BLaER1 treated with 17β-estradiol and CSF1 and Interleukin-3, amounts not matched to agents 10 nM and 100 nM (cell line): ENCODE results near the gene ATG2B.

Experiments used
- H3K27ac ChIP-seq, 11 experiments: shearing (Covaris generic); formaldehyde crosslinking; 2 replicates each; pipeline ENCODE4 v1.8.1; 2022
- H3K27me3 ChIP-seq, 11 experiments: shearing (Covaris generic); formaldehyde crosslinking; 2 replicates each; pipeline ENCODE4 v1.8.1; 2022
- H3K36me3 ChIP-seq, 11 experiments: shearing (Covaris generic); formaldehyde crosslinking; 2 replicates each; pipeline ENCODE4 v1.8.1; 2022
- H3K4me1 ChIP-seq, 10 experiments: shearing (Covaris generic); formaldehyde crosslinking; 2 replicates each; pipeline ENCODE4 v1.8.1; 2022
- H3K4me2 ChIP-seq, 11 experiments: shearing (Covaris generic); formaldehyde crosslinking; 2 replicates each; pipeline ENCODE4 v1.8.1; 2022
- H3K4me3 ChIP-seq, 10 experiments: shearing (Covaris generic); formaldehyde crosslinking; 2 replicates each; pipeline ENCODE4 v1.8.1; 2022
- H3K9ac ChIP-seq, 11 experiments: shearing (Covaris generic); formaldehyde crosslinking; 2 replicates each; pipeline ENCODE4 v1.8.1; 2022
- H3K9me3 ChIP-seq, 11 experiments: shearing (Covaris generic); formaldehyde crosslinking; replicated peaks in 1 of 11; 2 replicates each; pipeline ENCODE4 v1.8.1; 2022
- H4K20me1 ChIP-seq, 11 experiments: shearing (Covaris generic); formaldehyde crosslinking; 2 replicates each; pipeline ENCODE4 v1.8.1; 2022
- Cebpa-rat ChIP-seq, 11 experiments: shearing (Covaris generic); IDR thresholded peaks; 2 replicates each; pipeline ENCODE4 v1.8.1; 2022

ATG2B gene

GRCh38 chr14:96265383-96266095 is 97.6 kb downstream of the ATG2B start:
- Histone ChIP-seq H4K20me1 (no peaks in the 10 kb centered on the region), H3K36me3 (no peaks in the 10 kb centered on the region), H3K4me3 (no peak overlapping the region), H3K27me3 (no peaks in the 10 kb centered on the region), H3K4me1 (peaks cover 0 to 8% (median 2%) of the 10 kb centered on the region in 10 experiments; a peak in 5 of 20 replicates), H3K4me2 (no peak overlapping the region), H3K9me3 (peaks cover 0 to under 1% (median 0%) of the 10 kb centered on the region in 11 experiments; a peak in 2 of 22 replicates), H3K27ac (no peak overlapping the region), H3K9ac (no peak overlapping the region)
- TF ChIP-seq Cebpa-rat (IDR thresholded peaks at IDR 0.05), result no peak

- Histone ChIP-seq H3K27ac (no peak overlapping the region), H3K36me3 (no peaks in the 10 kb centered on the region), H3K9ac (no peak overlapping the region), H3K27me3 (no peaks in the 10 kb centered on the region), H3K4me2 (no peak overlapping the region), H4K20me1 (no peaks in the 10 kb centered on the region), H3K4me3 (no peak overlapping the region), H3K4me1 (peaks cover 0 to 8% (median 2%) of the 10 kb centered on the region in 10 experiments; a peak in 5 of 20 replicates), H3K9me3 (peaks cover 3 to 8% (median 4%) of the 10 kb centered on the region in 11 experiments; a peak in 17 of 22 replicates)
- TF ChIP-seq Cebpa-rat (IDR thresholded peaks at IDR 0.05), result no peak
Measured at GRCh38 chr14:96264853-96265252, 98.3 kb downstream of the ATG2B start.

GRCh38 chr14:96264200-96264553 is 99.0 kb downstream of the ATG2B start:
- H3K27me3 ChIP-seq, result no peaks in the 10 kb centered on the region
- H3K27ac ChIP-seq, result no peak overlapping the region
- no peak overlapping the region for H3K9ac ChIP-seq
- peaks cover 0 to 8% (median 2%) of the 10 kb centered on the region in 10 experiments; a peak in 5 of 20 replicates for H3K4me1 ChIP-seq
- H3K36me3 ChIP-seq, result no peaks in the 10 kb centered on the region
- H3K9me3 ChIP-seq, result peaks cover 8 to 13% (median 10%) of the 10 kb centered on the region in 11 experiments; a peak in 18 of 22 replicates
- no peak overlapping the region for H3K4me3 ChIP-seq
- no peak overlapping the region for H3K4me2 ChIP-seq
- H4K20me1 ChIP-seq, result no peaks in the 10 kb centered on the region
- no peak for TF ChIP-seq Cebpa-rat (IDR thresholded peaks at IDR 0.05)

GRCh38 chr14:96263347-96264199 is 99.6 kb downstream of the ATG2B start:
- H3K4me1 ChIP-seq, result peaks cover 0 to 8% (median 2%) of the 10 kb centered on the region in 10 experiments; a peak in 5 of 20 replicates
- no peak overlapping the region for H3K27ac ChIP-seq
- no peaks in the 10 kb centered on the region for H3K36me3 ChIP-seq
- H3K4me3 ChIP-seq, result no peak overlapping the region
- peaks cover 8 to 13% (median 10%) of the 10 kb centered on the region in 11 experiments; a peak in 18 of 22 replicates for H3K9me3 ChIP-seq
- H3K27me3 ChIP-seq, result no peaks in the 10 kb centered on the region
- H4K20me1 ChIP-seq, result no peaks in the 10 kb centered on the region
- H3K9ac ChIP-seq, result no peak overlapping the region
- TF ChIP-seq Cebpa-rat (IDR thresholded peaks at IDR 0.05), result no peak
- H3K4me2 ChIP-seq, result no peak overlapping the region

GRCh38 chr14:96261772-96262655 is 101.1 kb downstream of the ATG2B start:
- Histone ChIP-seq H3K36me3 (no peaks in the 10 kb centered on the region), H3K4me1 (peaks cover 0 to 1% (median 0%) of the 10 kb centered on the region in 10 experiments; a peak in 2 of 20 replicates), H3K27me3 (no peaks in the 10 kb centered on the region), H3K9me3 (peaks cover 8 to 13% (median 10%) of the 10 kb centered on the region in 11 experiments; a peak in 18 of 22 replicates), H3K4me3 (no peak overlapping the region), H3K4me2 (no peak overlapping the region), H4K20me1 (no peaks in the 10 kb centered on the region), H3K9ac (no peak overlapping the region), H3K27ac (no peak overlapping the region)
- no peak for TF ChIP-seq Cebpa-rat (IDR thresholded peaks at IDR 0.05)

GRCh38 chr14:96261053-96261452 is 102.1 kb downstream of the ATG2B start:
- no peaks in the 10 kb centered on the region for H3K27me3 ChIP-seq
- H3K9me3 ChIP-seq, result peaks cover 8 to 13% (median 10%) of the 10 kb centered on the region in 11 experiments; a peak in 18 of 22 replicates
- TF ChIP-seq Cebpa-rat (IDR thresholded peaks at IDR 0.05), result no peak
- no peak overlapping the region for H3K9ac ChIP-seq
- no peaks in the 10 kb centered on the region for H3K36me3 ChIP-seq
- no peaks in the 10 kb centered on the region for H3K4me1 ChIP-seq
- no peaks in the 10 kb centered on the region for H4K20me1 ChIP-seq
- H3K4me2 ChIP-seq, result no peak overlapping the region
- no peak overlapping the region for H3K4me3 ChIP-seq
- no peak overlapping the region for H3K27ac ChIP-seq

- no peak overlapping the region for H3K27ac ChIP-seq
- no peaks in the 10 kb centered on the region for H4K20me1 ChIP-seq
Measured at GRCh38 chr14:96260341-96260821, 102.8 kb downstream of the ATG2B start.

GRCh38 chr14:96257900-96258299 is 105.2 kb downstream of the ATG2B start:
- H3K36me3 ChIP-seq, result no peaks in the 10 kb centered on the region
- no peak overlapping the region for H3K4me2 ChIP-seq
- H3K4me1 ChIP-seq, result no peaks in the 10 kb centered on the region
- H3K4me3 ChIP-seq, result no peak overlapping the region
- H3K9ac ChIP-seq, result no peak overlapping the region
- H4K20me1 ChIP-seq, result no peaks in the 10 kb centered on the region
- peaks cover 8 to 13% (median 10%) of the 10 kb centered on the region in 11 experiments; a peak in 18 of 22 replicates for H3K9me3 ChIP-seq
- no peaks in the 10 kb centered on the region for H3K27me3 ChIP-seq
- H3K27ac ChIP-seq, result no peak overlapping the region
- no peak for TF ChIP-seq Cebpa-rat (IDR thresholded peaks at IDR 0.05)

More at GRCh38 chr14:96260341-96260821, 102.8 kb downstream of the ATG2B start:
- no peak for TF ChIP-seq Cebpa-rat (IDR thresholded peaks at IDR 0.05)
- H3K4me2 ChIP-seq, result no peak overlapping the region
- H3K36me3 ChIP-seq, result no peaks in the 10 kb centered on the region
- no peak overlapping the region for H3K4me3 ChIP-seq
- H3K4me1 ChIP-seq, result no peaks in the 10 kb centered on the region
- no peaks in the 10 kb centered on the region for H3K27me3 ChIP-seq
- peaks cover 8 to 13% (median 10%) of the 10 kb centered on the region in 11 experiments; a peak in 18 of 22 replicates for H3K9me3 ChIP-seq
- no peak overlapping the region for H3K9ac ChIP-seq
